ENCODE results near the gene FUOM.

FUOM gene

GRCh38 chr10:133364645-133365431, 7.0 kb upstream of the FUOM start:
- Histone ChIP-seq H3K4me1 (ENCODE audit: control insufficient read depth, insufficient read depth, low read length) (no peaks in the 10 kb centered on the region), H3K27ac (ENCODE audit: low read depth, low read length) (no peak overlapping the region), H3K9ac (ENCODE audit: low read length) (no peak overlapping the region), H3K27me3 (ENCODE audit: control insufficient read depth, insufficient read depth, low read length) (peaks cover 10% of the 10 kb centered on the region; the same call in 1 of the 2 replicates), H3K4me3 (ENCODE audit: low read depth, low read length) (no peak overlapping the region), H3K36me3 (ENCODE audit: control insufficient read depth, insufficient read depth, low read length) (peaks cover 68% of the 10 kb centered on the region), H3K9me3 (ENCODE audit: control insufficient read depth, insufficient read depth, low read depth, low read length) (no peaks in the 10 kb centered on the region)

GRCh38 chr10:133362846-133363245, 5.0 kb upstream of the FUOM start:
- Histone ChIP-seq H3K9me3 (ENCODE audit: control insufficient read depth, insufficient read depth, low read depth, low read length) (no peaks in the 10 kb centered on the region), H3K4me3 (ENCODE audit: low read depth, low read length) (no peak overlapping the region), H3K36me3 (ENCODE audit: control insufficient read depth, insufficient read depth, low read length) (peaks cover 49% of the 10 kb centered on the region), H3K4me1 (ENCODE audit: control insufficient read depth, insufficient read depth, low read length) (no peaks in the 10 kb centered on the region), H3K9ac (ENCODE audit: low read length) (no peak overlapping the region), H3K27ac (ENCODE audit: low read depth, low read length) (no peak overlapping the region), H3K27me3 (ENCODE audit: control insufficient read depth, insufficient read depth, low read length) (peaks cover 15% of the 10 kb centered on the region)

- Histone ChIP-seq H3K27ac (ENCODE audit: low read depth, low read length) (no peak overlapping the region), H3K4me1 (ENCODE audit: control insufficient read depth, insufficient read depth, low read length) (no peaks in the 10 kb centered on the region), H3K9ac (ENCODE audit: low read length) (no peak overlapping the region), H3K27me3 (ENCODE audit: control insufficient read depth, insufficient read depth, low read length) (peaks cover 15% of the 10 kb centered on the region), H3K4me3 (ENCODE audit: low read depth, low read length) (no peak overlapping the region), H3K36me3 (ENCODE audit: control insufficient read depth, insufficient read depth, low read length) (peaks cover 47% of the 10 kb centered on the region), H3K9me3 (ENCODE audit: control insufficient read depth, insufficient read depth, low read depth, low read length) (no peaks in the 10 kb centered on the region)
Measured at GRCh38 chr10:133361773-133362441, 4.1 kb upstream of the FUOM start.

- no peak overlapping the region for H3K27ac ChIP-seq (ENCODE audit: low read depth, low read length)
- H3K27me3 ChIP-seq (ENCODE audit: control insufficient read depth, insufficient read depth, low read length) = peaks cover 15% of the 10 kb centered on the region
Measured at GRCh38 chr10:133361227-133361626, 3.4 kb upstream of the FUOM start.

GRCh38 chr10:133359972-133360610, 2.3 kb upstream of the FUOM start:
- Histone ChIP-seq H3K27ac (ENCODE audit: low read depth, low read length) (no peak overlapping the region), H3K27me3 (ENCODE audit: control insufficient read depth, insufficient read depth, low read length) (peaks cover 15% of the 10 kb centered on the region), H3K4me3 (ENCODE audit: low read depth, low read length) (no peak overlapping the region), H3K9me3 (ENCODE audit: control insufficient read depth, insufficient read depth, low read depth, low read length) (no peaks in the 10 kb centered on the region), H3K36me3 (ENCODE audit: control insufficient read depth, insufficient read depth, low read length) (peaks cover 39% of the 10 kb centered on the region), H3K4me1 (ENCODE audit: control insufficient read depth, insufficient read depth, low read length) (peaks cover 4% of the 10 kb centered on the region), H3K9ac (ENCODE audit: low read length) (no peak overlapping the region)

More at GRCh38 chr10:133361227-133361626, 3.4 kb upstream of the FUOM start:
- H3K36me3 ChIP-seq (ENCODE audit: control insufficient read depth, insufficient read depth, low read length) = peaks cover 43% of the 10 kb centered on the region
- no peak overlapping the region for H3K4me3 ChIP-seq (ENCODE audit: low read depth, low read length)
- H3K9ac ChIP-seq (ENCODE audit: low read length) = no peak overlapping the region
- no peaks in the 10 kb centered on the region for H3K9me3 ChIP-seq (ENCODE audit: control insufficient read depth, insufficient read depth, low read depth, low read length)
- peaks cover 4% of the 10 kb centered on the region for H3K4me1 ChIP-seq (ENCODE audit: control insufficient read depth, insufficient read depth, low read length)

- Histone ChIP-seq H3K27ac (ENCODE audit: low read depth, low read length) (no peak overlapping the region), H3K36me3 (ENCODE audit: control insufficient read depth, insufficient read depth, low read length) (peaks cover 35% of the 10 kb centered on the region), H3K9ac (ENCODE audit: low read length) (no peak overlapping the region), H3K4me3 (ENCODE audit: low read depth, low read length) (no peak overlapping the region), H3K9me3 (ENCODE audit: control insufficient read depth, insufficient read depth, low read depth, low read length) (no peaks in the 10 kb centered on the region), H3K27me3 (ENCODE audit: control insufficient read depth, insufficient read depth, low read length) (peaks cover 15% of the 10 kb centered on the region), H3K4me1 (ENCODE audit: control insufficient read depth, insufficient read depth, low read length) (peaks cover 4% of the 10 kb centered on the region)
Measured at GRCh38 chr10:133359554-133359971, 1.7 kb upstream of the FUOM start.

- no peak overlapping the region for H3K4me3 ChIP-seq (ENCODE audit: low read depth, low read length)
- H3K27ac ChIP-seq (ENCODE audit: low read depth, low read length) = no peak overlapping the region
- no peak overlapping the region for H3K9ac ChIP-seq (ENCODE audit: low read length)
- H3K4me1 ChIP-seq (ENCODE audit: control insufficient read depth, insufficient read depth, low read length) = peaks cover 4% of the 10 kb centered on the region
- no peaks in the 10 kb centered on the region for H3K9me3 ChIP-seq (ENCODE audit: control insufficient read depth, insufficient read depth, low read depth, low read length)
- peaks cover 30% of the 10 kb centered on the region for H3K36me3 ChIP-seq (ENCODE audit: control insufficient read depth, insufficient read depth, low read length)
- peaks cover 15% of the 10 kb centered on the region for H3K27me3 ChIP-seq (ENCODE audit: control insufficient read depth, insufficient read depth, low read length)
Measured at GRCh38 chr10:133358925-133359310, 1.1 kb upstream of the FUOM start.

GRCh38 chr10:133358162-133358924, 524 bp upstream of the FUOM start:
- Histone ChIP-seq H3K4me3 (ENCODE audit: low read depth, low read length) (peak overlapping the region; percentile 20; the same call in 1 of the 2 replicates), H3K9me3 (ENCODE audit: control insufficient read depth, insufficient read depth, low read depth, low read length) (no peaks in the 10 kb centered on the region), H3K4me1 (ENCODE audit: control insufficient read depth, insufficient read depth, low read length) (peaks cover 4% of the 10 kb centered on the region), H3K36me3 (ENCODE audit: control insufficient read depth, insufficient read depth, low read length) (peaks cover 27% of the 10 kb centered on the region), H3K27me3 (ENCODE audit: control insufficient read depth, insufficient read depth, low read length) (peaks cover 15% of the 10 kb centered on the region), H3K9ac (ENCODE audit: low read length) (no peak overlapping the region), H3K27ac (ENCODE audit: low read depth, low read length) (no peak overlapping the region)

- Histone ChIP-seq H3K9ac (ENCODE audit: low read length) (peak overlapping the region; percentile 90), H3K4me1 (ENCODE audit: control insufficient read depth, insufficient read depth, low read length) (peaks cover 4% of the 10 kb centered on the region), H3K27ac (ENCODE audit: low read depth, low read length) (no peak overlapping the region), H3K4me3 (ENCODE audit: low read depth, low read length) (peak overlapping the region; percentile 95), H3K36me3 (ENCODE audit: control insufficient read depth, insufficient read depth, low read length) (peaks cover 12% of the 10 kb centered on the region), H3K9me3 (ENCODE audit: control insufficient read depth, insufficient read depth, low read depth, low read length) (no peaks in the 10 kb centered on the region), H3K27me3 (ENCODE audit: control insufficient read depth, insufficient read depth, low read length) (peaks cover 15% of the 10 kb centered on the region)
Measured at GRCh38 chr10:133356549-133357284, 1.1 kb downstream of the FUOM start.

- Histone ChIP-seq H3K27ac (ENCODE audit: low read depth, low read length) (no peak overlapping the region), H3K4me3 (ENCODE audit: low read depth, low read length) (no peak overlapping the region), H3K27me3 (ENCODE audit: control insufficient read depth, insufficient read depth, low read length) (peaks cover 15% of the 10 kb centered on the region), H3K9ac (ENCODE audit: low read length) (no peak overlapping the region), H3K4me1 (ENCODE audit: control insufficient read depth, insufficient read depth, low read length) (peaks cover 6% of the 10 kb centered on the region), H3K9me3 (ENCODE audit: control insufficient read depth, insufficient read depth, low read depth, low read length) (no peaks in the 10 kb centered on the region), H3K36me3 (ENCODE audit: control insufficient read depth, insufficient read depth, low read length) (peaks cover 10% of the 10 kb centered on the region)
Measured at GRCh38 chr10:133355991-133356390, 1.8 kb downstream of the FUOM start.

All from HUES6 (cell line).